GM12865 (cell line): ENCODE measurements around the gene GPR171.

ENCODE experiments used
- DNase-seq: peaks from one replicate; pipeline ENCODE4 v3.0.0; 2010; ENCODE audit warnings: low read depth
- H3K4me3 ChIP-seq: 2 replicates; pipeline ENCODE4 v1.5.1; 2011; ENCODE audit warnings: mild to moderate bottlenecking, low read depth, low read length, control low read depth
- CTCF ChIP-seq: IDR thresholded peaks from 2 replicates; pipeline ENCODE4 v1.5.1; 2011; ENCODE audit warnings: low read length, control low read depth, low read depth, inconsistent platforms; ENCODE audit not compliant: insufficient read depth; ENCODE audit errors: missing control alignments

Gene GPR171

GRCh38 chr3:151225040-151225975 is 22.3 kb upstream of the GPR171 start:
- DNase-seq: no peak
- TF ChIP-seq CTCF: no peak
- no peak overlapping the region for H3K4me3 ChIP-seq

GRCh38 chr3:151224268-151224866 is 21.4 kb upstream of the GPR171 start:
- no peak for DNase-seq
- no peak for TF ChIP-seq CTCF
- no peak overlapping the region for H3K4me3 ChIP-seq

- no peak for DNase-seq
- no peak for TF ChIP-seq CTCF
- H3K4me3 ChIP-seq: no peak overlapping the region
These were observed 16.0 kb upstream of the GPR171 start for GRCh38 chr3:151219056-151219455.

DNA sequence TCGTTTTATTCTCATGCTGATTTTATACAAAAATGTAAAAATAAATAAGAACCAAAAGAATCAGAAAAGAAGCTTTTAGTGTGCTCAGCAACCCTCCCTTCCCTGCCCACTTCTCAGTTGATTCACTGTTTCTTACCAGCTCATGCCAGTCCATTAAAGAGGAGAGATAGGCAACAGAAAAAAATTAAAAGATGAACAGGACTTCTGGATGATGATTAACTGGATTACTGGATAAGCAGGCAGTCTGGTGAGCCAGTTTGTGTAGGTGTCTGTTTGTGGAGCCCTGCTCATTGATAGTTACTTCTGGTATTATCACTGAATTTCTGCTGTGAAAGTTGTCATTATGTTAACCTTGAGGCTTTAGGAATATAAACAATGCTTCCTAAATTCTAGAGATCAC is 15.1 kb upstream of the GPR171 start:
- no peak for TF ChIP-seq CTCF
- no peak overlapping the region for H3K4me3 ChIP-seq
- no peak for DNase-seq

GRCh38 chr3:151216641-151217607 is 13.9 kb upstream of the GPR171 start:
- no peak for TF ChIP-seq CTCF
- no peak for DNase-seq
- H3K4me3 ChIP-seq: no peak overlapping the region

DNA sequence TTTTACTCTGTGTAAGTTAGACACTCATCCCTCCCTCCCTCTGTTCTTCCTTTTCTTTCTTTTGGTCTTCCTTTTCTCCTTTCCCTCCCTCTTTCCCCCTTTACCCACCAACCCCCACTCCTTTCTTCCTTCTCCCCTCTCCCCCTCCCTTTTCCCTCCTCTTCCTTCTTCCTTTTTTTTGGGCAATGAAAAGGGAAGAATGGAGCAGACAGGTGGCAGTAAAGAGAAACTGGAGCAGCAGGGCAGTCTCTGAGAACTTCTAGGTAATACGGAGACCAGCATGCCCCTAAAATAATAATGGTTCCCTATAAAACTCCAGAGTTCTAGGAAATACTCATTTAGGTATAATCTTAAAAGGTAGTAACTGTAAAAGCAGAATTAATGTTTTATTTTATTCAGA is 11.4 kb upstream of the GPR171 start:
- H3K4me3 ChIP-seq: no peak overlapping the region
- no peak for TF ChIP-seq CTCF
- DNase-seq: no peak
